BLaER1 treated with 17β-estradiol and CSF1 and Interleukin-3, amounts not matched to agents 10 nM and 100 nM (cell line): ENCODE measurements around the gene NFIX.

ENCODE experiments used
- H3K27ac ChIP-seq, 11 experiments: shearing (Covaris generic); formaldehyde crosslinking; 2 replicates each; pipeline ENCODE4 v1.8.1; 2022
- H3K27me3 ChIP-seq, 11 experiments: shearing (Covaris generic); formaldehyde crosslinking; 2 replicates each; pipeline ENCODE4 v1.8.1; 2022
- H3K36me3 ChIP-seq, 11 experiments: shearing (Covaris generic); formaldehyde crosslinking; 2 replicates each; pipeline ENCODE4 v1.8.1; 2022
- H3K4me1 ChIP-seq, 10 experiments: shearing (Covaris generic); formaldehyde crosslinking; 2 replicates each; pipeline ENCODE4 v1.8.1; 2022
- H3K4me2 ChIP-seq, 11 experiments: shearing (Covaris generic); formaldehyde crosslinking; 2 replicates each; pipeline ENCODE4 v1.8.1; 2022
- H3K4me3 ChIP-seq, 10 experiments: shearing (Covaris generic); formaldehyde crosslinking; 2 replicates each; pipeline ENCODE4 v1.8.1; 2022
- H3K9ac ChIP-seq, 11 experiments: shearing (Covaris generic); formaldehyde crosslinking; 2 replicates each; pipeline ENCODE4 v1.8.1; 2022
- H3K9me3 ChIP-seq, 11 experiments: shearing (Covaris generic); formaldehyde crosslinking; replicated peaks in 1 of 11; 2 replicates each; pipeline ENCODE4 v1.8.1; 2022
- H4K20me1 ChIP-seq, 11 experiments: shearing (Covaris generic); formaldehyde crosslinking; 2 replicates each; pipeline ENCODE4 v1.8.1; 2022
- Cebpa-rat ChIP-seq, 11 experiments: shearing (Covaris generic); IDR thresholded peaks; 2 replicates each; pipeline ENCODE4 v1.8.1; 2022

The NFIX gene

DNA sequence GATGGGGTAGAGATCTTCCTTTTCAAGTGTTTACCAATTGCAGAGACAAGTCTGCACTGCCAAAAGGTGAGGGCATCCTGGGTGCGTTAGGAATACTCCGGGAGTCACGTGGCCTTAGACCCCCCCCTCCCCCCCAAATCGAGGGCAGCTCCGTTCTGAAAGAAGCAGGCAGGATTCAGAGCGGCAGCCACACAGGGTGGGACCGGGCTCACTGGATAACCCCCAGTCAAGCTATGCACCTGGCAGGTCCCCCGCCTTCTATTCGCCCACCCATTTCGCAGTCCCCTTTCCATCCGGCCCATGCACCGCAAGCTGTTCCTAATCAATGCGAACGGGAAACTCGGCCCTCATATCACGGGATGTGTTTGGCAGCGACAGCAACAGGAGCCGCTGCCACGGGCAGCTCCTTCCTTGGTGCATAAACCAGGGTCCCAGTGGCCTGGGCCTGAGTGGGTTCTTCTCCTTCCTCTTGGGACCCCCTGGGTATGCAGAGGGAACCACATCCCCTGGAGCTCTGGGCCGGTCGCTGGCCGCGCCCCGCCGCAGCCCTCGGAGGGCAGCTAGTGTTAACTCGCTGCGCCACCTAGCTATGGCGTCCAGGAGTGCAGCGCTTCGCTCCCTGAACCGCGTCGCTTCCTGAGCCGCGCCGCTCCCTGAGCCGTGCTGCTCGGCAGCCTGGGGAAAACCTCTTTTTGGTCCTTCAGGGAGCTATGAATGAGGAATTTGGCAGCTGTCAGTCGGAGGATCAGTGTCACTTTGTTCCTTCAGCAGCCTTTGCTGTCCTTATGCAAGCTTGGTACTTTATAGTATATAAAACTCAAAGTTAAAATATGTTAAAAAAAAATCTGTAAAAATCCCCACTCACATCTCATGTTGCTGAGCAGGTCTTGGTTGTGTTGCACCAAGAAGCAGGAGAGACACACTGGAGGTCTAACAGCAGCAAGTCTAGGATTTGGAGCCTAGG is 66.0 kb downstream of the NFIX start:
- H3K4me2 ChIP-seq = peak overlapping the region; percentile 83 to 99 (median 94)
- H3K4me3 ChIP-seq = peak overlapping the region; percentile 46 to 71 (median 58)
- peak overlapping the region in 9 of 11 experiments; percentile 31 to 59 (median 48); a peak in 15 of 22 replicates for H3K27ac ChIP-seq
- no peaks in the 10 kb centered on the region for H3K27me3 ChIP-seq
- peak overlapping the region; percentile 55 to 71 (median 69); a peak in 21 of 22 replicates for H3K9ac ChIP-seq
- peaks cover 0 to 86% (median 40%) of the 10 kb centered on the region in 11 experiments; a peak in 13 of 22 replicates for H4K20me1 ChIP-seq
- H3K9me3 ChIP-seq = no peaks in the 10 kb centered on the region
- H3K4me1 ChIP-seq = peaks cover 33 to 83% (median 65%) of the 10 kb centered on the region in 10 experiments
- H3K36me3 ChIP-seq = no peaks in the 10 kb centered on the region
- no peak for TF ChIP-seq Cebpa-rat (IDR thresholded peaks at IDR 0.05)

DNA sequence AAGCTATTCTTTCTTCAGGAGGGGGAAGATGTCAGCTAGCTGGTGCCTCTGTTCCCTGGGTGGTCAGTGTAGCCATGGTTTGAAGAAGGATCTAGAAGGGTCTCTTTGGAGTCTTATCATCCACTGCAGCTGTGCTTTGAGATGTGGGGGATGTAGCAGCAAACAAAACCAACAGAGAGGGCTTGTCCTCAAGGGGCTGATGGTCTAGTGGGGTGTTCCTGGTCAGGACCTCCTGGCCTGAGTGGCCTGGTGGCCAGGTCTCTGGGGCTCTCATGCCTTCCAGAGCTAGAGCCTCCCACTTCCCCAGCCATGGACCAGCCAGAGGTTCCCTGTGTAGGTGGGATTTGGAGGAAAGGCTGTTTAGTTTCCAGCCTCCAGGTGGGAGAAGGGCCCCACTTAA is 67.0 kb downstream of the NFIX start:
- Histone ChIP-seq H3K4me2 (peak overlapping the region in 9 of 11 experiments; percentile 21 to 98 (median 92); a peak in 16 of 22 replicates), H3K27me3 (no peaks in the 10 kb centered on the region), H3K4me3 (no peak overlapping the region), H3K4me1 (peaks cover 42 to 86% (median 72%) of the 10 kb centered on the region in 10 experiments), H3K36me3 (no peaks in the 10 kb centered on the region), H3K9ac (peak overlapping the region in 7 of 11 experiments; percentile 9 to 70 (median 44); a peak in 6 of 22 replicates), H3K27ac (no peak overlapping the region), H4K20me1 (peaks cover 0 to 86% (median 30%) of the 10 kb centered on the region in 11 experiments; a peak in 13 of 22 replicates), H3K9me3 (no peaks in the 10 kb centered on the region)
- TF ChIP-seq Cebpa-rat (IDR thresholded peaks at IDR 0.05) = no peak

DNA sequence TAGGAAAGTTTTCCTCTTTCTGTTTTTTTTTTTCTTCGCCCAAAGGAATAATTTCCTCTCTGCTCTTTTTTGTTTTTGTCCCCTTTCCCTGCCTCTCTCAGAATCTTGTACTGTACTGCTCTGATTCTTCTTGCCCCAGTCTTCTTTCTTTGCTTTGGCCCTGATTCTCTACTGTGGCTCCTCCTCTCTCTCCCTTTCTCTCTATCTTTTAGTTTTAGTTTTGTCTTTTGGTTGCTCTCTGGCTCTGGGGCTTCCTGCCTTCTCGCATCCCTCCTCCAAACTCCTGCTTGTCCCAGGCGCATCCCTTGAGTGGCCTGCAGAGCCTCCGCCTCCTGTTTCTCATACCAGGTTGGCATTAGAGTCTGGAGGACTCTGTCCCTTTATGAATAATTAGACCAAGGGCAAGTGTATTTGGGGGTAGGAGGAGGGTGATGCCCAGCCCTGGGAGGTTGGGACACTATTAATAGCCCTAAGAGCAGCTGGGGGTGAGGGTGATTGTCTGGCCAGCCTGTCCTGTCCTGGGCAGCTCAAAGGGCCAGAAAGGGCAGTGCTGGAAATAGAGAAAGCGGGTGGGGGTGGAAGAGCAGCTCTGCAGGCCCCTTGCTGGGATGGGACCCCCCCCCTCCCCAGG is 68.3 kb downstream of the NFIX start:
- no peak for TF ChIP-seq Cebpa-rat (IDR thresholded peaks at IDR 0.05)
- no peaks in the 10 kb centered on the region for H3K9me3 ChIP-seq
- no peaks in the 10 kb centered on the region for H3K36me3 ChIP-seq
- H3K4me2 ChIP-seq = peak overlapping the region in 10 of 11 experiments; percentile 3 to 98 (median 88); a peak in 16 of 22 replicates
- peaks cover 42 to 93% (median 83%) of the 10 kb centered on the region in 10 experiments for H3K4me1 ChIP-seq
- H3K27me3 ChIP-seq = no peaks in the 10 kb centered on the region
- peaks cover 0 to 80% (median 27%) of the 10 kb centered on the region in 11 experiments; a peak in 13 of 22 replicates for H4K20me1 ChIP-seq
- no peak overlapping the region for H3K4me3 ChIP-seq
- peak overlapping the region in 6 of 11 experiments; percentile 9 to 63 (median 36); a peak in 6 of 22 replicates for H3K9ac ChIP-seq
- 0 out of 22 replicates have a peak overlapping the region, but pooled peaks of 1 of the 11 experiments have one; percentile 28 for H3K27ac ChIP-seq

DNA sequence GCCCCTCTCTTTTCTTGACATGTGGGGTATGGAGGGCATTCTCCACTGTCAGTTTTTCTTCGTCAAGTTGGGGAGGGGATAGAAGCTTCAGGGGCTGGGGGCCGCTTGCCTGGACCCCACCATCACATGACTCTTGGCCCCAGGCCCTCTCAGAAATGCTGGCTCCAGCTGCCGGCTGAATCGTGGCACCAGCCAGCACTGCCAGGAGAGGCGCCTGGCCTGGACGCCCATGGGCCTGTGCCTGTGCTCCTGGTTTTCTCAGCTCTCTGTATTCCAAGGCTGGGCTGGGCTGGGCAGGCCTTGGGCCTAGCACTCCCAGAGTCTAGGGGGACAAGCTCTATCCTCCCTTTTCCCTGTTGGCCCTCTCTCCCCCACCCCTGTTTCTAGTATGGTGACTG is 68.8 kb downstream of the NFIX start:
- no peaks in the 10 kb centered on the region for H3K36me3 ChIP-seq
- peak overlapping the region in 3 of 11 experiments; percentile 7 to 92 (median 83); a peak in 2 of 22 replicates for H3K4me2 ChIP-seq
- no peak for TF ChIP-seq Cebpa-rat (IDR thresholded peaks at IDR 0.05)
- H4K20me1 ChIP-seq = peaks cover 0 to 80% (median 22%) of the 10 kb centered on the region in 11 experiments; a peak in 13 of 22 replicates
- peaks cover 42 to 97% (median 88%) of the 10 kb centered on the region in 10 experiments for H3K4me1 ChIP-seq
- no peak overlapping the region for H3K4me3 ChIP-seq
- H3K9ac ChIP-seq = 0 out of 22 replicates have a peak overlapping the region, but pooled peaks of 3 of the 11 experiments have one; percentile 2 to 24 (median 9)
- H3K27ac ChIP-seq = no peak overlapping the region
- no peaks in the 10 kb centered on the region for H3K27me3 ChIP-seq
- no peaks in the 10 kb centered on the region for H3K9me3 ChIP-seq

DNA sequence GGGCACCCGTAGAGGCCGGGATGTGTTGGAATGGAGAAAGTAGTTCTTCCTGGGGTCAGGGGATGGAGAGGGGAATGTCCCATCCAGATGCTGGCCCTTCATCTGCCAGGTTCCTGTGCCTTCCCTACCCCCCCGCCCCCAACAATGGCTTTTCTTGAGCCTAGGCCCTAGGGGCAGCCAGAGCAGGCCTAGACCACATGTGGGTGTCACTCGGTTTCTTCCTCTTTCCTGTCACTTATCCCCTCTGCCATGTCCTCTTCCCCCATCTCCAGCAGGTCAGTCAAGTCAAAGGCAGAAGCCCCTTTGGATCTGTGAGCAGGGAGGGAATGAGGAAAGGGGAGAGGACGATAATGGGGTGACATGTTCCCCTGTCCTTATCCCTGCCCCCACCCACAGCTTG is 71.0 kb downstream of the NFIX start:
- Histone ChIP-seq H3K36me3 (no peaks in the 10 kb centered on the region), H3K9me3 (no peaks in the 10 kb centered on the region), H3K4me2 (peak overlapping the region; percentile 40 to 74 (median 70)), H3K4me3 (no peak overlapping the region), H4K20me1 (peaks cover 0 to 81% (median 23%) of the 10 kb centered on the region in 11 experiments; a peak in 12 of 22 replicates), H3K27ac (peak overlapping the region in 7 of 11 experiments; percentile 29 to 53 (median 46); a peak in 13 of 22 replicates), H3K9ac (peak overlapping the region in 5 of 11 experiments; percentile 37 to 57 (median 46); a peak in 10 of 22 replicates), H3K4me1 (peaks cover 38 to 99% (median 91%) of the 10 kb centered on the region in 10 experiments), H3K27me3 (no peaks in the 10 kb centered on the region)
- TF ChIP-seq Cebpa-rat (IDR thresholded peaks at IDR 0.05) = no peak

DNA sequence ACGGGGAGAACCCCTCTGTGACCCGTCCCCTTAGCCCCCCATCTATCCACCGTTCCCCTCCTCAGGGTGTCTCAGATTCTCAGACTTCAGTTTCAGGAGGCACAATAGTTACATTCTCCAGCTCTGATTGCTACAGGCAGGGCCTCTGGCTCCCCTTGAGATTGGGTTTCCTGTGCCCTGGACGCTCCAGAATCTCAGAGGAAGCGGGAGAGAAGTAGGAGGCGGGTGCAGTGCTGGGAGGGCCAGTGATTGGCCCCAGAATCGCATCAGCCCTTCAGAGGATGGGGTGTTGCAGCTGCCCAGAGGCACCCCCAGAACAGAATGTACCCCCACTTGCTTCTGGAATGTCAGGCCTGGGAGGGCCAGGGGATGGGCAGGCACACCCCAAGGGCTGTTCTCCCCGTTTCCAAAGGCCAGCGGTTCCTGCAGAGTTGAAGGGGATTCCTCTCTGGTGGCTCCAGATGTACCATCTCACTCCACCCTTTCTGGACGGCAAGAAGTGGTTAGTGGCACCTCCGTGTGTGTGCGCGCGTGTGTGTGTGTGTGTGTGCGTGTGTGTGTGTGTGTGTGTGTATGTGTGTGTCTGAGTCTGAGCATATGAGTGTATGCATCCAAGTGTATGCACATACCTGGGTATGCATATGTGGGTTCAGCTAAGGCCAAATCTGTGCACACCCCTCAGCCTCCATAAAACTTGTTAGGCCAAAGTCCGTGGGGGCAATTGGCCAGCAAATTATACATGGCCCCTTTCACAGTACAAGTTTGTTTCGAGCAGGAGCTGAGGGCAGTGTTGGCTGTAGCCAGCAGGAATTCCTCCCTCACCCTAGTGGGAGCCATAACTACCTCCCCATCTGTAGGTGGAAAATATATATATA is 71.9 kb downstream of the NFIX start:
- Histone ChIP-seq H3K4me3 (no peak overlapping the region), H3K9ac (peak overlapping the region in 5 of 11 experiments; percentile 22 to 57 (median 40); a peak in 8 of 22 replicates), H3K27ac (peak overlapping the region in 7 of 11 experiments; percentile 3 to 53 (median 18); a peak in 7 of 22 replicates), H3K9me3 (no peaks in the 10 kb centered on the region), H3K4me2 (peak overlapping the region; percentile 40 to 84 (median 70)), H3K4me1 (peaks cover 33 to 100% (median 92%) of the 10 kb centered on the region in 10 experiments), H3K27me3 (no peaks in the 10 kb centered on the region), H4K20me1 (peaks cover 0 to 81% (median 17%) of the 10 kb centered on the region in 11 experiments; a peak in 12 of 22 replicates), H3K36me3 (no peaks in the 10 kb centered on the region)
- no peak for TF ChIP-seq Cebpa-rat (IDR thresholded peaks at IDR 0.05)

DNA sequence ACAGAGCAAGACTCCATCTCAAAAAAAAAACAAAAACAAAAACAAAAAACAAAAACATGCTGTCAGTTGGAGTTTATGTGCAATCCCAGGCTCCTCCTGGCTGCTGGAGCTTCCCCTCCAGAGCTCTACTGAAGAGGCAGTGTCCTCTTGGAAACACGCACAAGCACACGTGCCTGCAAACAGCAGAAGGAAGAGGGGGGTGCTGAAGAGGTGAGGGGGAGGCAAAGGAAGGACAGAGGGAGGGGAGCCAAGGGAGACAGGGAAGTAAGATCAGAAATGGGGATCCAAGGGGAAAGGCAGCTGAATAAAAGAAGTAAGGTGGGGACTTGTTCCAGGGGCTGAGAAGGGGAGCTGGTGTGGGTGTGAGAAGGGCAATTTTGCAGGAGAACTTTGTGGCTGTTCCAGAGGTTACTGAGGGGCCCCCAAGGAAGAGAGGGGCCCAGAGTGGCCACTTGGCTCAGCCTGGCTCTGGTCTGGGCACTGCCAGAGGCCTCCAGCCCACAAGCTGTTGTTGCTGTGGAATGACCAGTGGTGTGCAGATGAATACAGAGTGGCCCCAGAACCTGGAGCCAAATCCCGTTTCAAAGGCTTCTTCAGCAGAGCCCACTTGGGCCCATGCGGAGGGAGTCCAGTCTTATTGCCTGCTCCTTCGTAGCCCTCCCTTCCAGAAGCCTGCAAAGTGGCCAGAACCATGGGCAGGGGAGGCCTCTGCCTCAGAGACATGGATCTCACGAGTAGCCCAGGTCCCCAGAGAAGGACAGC is 73.0 kb downstream of the NFIX start:
- Histone ChIP-seq H3K27me3 (no peaks in the 10 kb centered on the region), H4K20me1 (peaks cover 0 to 71% (median 8%) of the 10 kb centered on the region in 11 experiments; a peak in 10 of 22 replicates), H3K9ac (peak overlapping the region in 3 of 11 experiments; percentile 24 to 54 (median 45); a peak in 2 of 22 replicates), H3K27ac (peak overlapping the region in 2 of 11 experiments; percentile 21 to 62; a peak in 2 of 22 replicates), H3K4me3 (no peak overlapping the region), H3K4me2 (peak overlapping the region in 10 of 11 experiments; percentile 18 to 91 (median 76); a peak in 17 of 22 replicates), H3K4me1 (peaks cover 26 to 92% (median 82%) of the 10 kb centered on the region in 10 experiments), H3K9me3 (no peaks in the 10 kb centered on the region), H3K36me3 (peaks cover 0 to 6% (median 1%) of the 10 kb centered on the region in 11 experiments; a peak in 5 of 22 replicates)
- no peak for TF ChIP-seq Cebpa-rat (IDR thresholded peaks at IDR 0.05)
